GM23338 (cell line): Measurements from ENCODE around the gene XYLT1.

Experiments
- CREB1 ChIP-seq: fragments of 250-450 bp; sonication (Bioruptor Pico); IDR thresholded peaks from 2 replicates; pipeline ENCODE4 v1.5.0; 2020; ENCODE audit warnings: low read depth, mild to moderate bottlenecking, moderate library complexity
- EZH2 ChIP-seq: fragments of 200-600 bp; sonication (generic); IDR thresholded peaks from one replicate; pipeline ENCODE4 v1.8.0; 2017; ENCODE audit warnings: antibody characterized with exemption, mild to moderate bottlenecking, low read depth; ENCODE audit not compliant: unreplicated experiment
- EZH2phosphoT487 ChIP-seq: fragments of 200-600 bp; sonication (generic); IDR thresholded peaks from one replicate; pipeline ENCODE4 v1.8.1; 2018; ENCODE audit warnings: antibody characterized with exemption; ENCODE audit not compliant: unreplicated experiment
- POLR2AphosphoS5 ChIP-seq: IDR thresholded peaks from 2 replicates; pipeline ENCODE4 v1.6.1; 2016; ENCODE audit warnings: antibody characterized with exemption, low read depth
- ZNF114 ChIP-seq: fragments of 250-450 bp; sonication (Bioruptor Pico); IDR thresholded peaks from 2 replicates; pipeline ENCODE4 v1.5.0; 2020; ENCODE audit warnings: mild to moderate bottlenecking, moderate library complexity
- ZNF331 ChIP-seq: fragments of 250-450 bp; sonication (Bioruptor Pico); IDR thresholded peaks from 2 replicates; pipeline ENCODE4 v1.5.0; 2020; ENCODE audit warnings: low read depth, mild to moderate bottlenecking, moderate library complexity
- TF ChIP-seq, protein P1 (sequence below), 2 experiments: fragments of 200-600 bp in 1 of 2; sonication (generic) in 1 of 2; conservative IDR thresholded peaks; 2 replicates each; pipeline versions ENCODE4 v1.5.1 to v1.6.1; 2016 to 2017; ENCODE audit warnings: antibody characterized with exemption in 2 of 2, low read depth in 2 of 2, mild to moderate bottlenecking in 2 of 2, moderate library complexity in 1 of 2
- TF ChIP-seq, protein P2 (sequence below): IDR thresholded peaks from one replicate; pipeline ENCODE4 v1.6.1; 2018; ENCODE audit warnings: antibody characterized with exemption; ENCODE audit not compliant: unreplicated experiment

DNA sequence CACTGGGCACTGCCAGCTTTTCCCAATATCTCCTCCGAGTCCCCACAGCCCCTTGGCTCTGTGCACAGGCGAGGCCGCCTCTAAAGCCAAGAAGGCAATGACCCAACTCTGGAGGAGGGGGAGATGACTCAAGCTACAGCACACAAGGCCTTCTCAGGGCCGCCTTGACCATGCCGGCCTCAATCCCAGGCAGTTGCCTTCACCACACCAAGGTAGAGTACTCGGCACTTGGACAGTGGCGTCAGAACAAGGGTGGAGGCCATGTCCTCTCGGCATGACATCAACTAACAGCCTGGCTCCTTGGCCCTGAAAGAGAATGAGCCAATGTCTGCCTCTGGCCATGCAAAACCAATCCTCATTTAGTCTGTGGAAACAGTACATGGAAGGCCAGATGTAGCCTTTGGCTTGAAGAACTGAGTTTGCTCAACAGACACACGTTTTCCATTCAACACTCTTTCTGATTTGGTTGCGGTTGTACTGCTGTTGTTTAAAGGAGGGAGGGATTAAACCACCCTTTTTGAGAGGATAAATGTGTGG lies 139.6 kb downstream of the XYLT1 start:
- TF ChIP-seq, protein P1, sequence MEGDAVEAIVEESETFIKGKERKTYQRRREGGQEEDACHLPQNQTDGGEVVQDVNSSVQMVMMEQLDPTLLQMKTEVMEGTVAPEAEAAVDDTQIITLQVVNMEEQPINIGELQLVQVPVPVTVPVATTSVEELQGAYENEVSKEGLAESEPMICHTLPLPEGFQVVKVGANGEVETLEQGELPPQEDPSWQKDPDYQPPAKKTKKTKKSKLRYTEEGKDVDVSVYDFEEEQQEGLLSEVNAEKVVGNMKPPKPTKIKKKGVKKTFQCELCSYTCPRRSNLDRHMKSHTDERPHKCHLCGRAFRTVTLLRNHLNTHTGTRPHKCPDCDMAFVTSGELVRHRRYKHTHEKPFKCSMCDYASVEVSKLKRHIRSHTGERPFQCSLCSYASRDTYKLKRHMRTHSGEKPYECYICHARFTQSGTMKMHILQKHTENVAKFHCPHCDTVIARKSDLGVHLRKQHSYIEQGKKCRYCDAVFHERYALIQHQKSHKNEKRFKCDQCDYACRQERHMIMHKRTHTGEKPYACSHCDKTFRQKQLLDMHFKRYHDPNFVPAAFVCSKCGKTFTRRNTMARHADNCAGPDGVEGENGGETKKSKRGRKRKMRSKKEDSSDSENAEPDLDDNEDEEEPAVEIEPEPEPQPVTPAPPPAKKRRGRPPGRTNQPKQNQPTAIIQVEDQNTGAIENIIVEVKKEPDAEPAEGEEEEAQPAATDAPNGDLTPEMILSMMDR (conservative IDR thresholded peaks at IDR 0.05; ENCODE audit: low read depth in 2 of 2): no peak
- no peak for TF ChIP-seq POLR2AphosphoS5
- TF ChIP-seq, protein P2, sequence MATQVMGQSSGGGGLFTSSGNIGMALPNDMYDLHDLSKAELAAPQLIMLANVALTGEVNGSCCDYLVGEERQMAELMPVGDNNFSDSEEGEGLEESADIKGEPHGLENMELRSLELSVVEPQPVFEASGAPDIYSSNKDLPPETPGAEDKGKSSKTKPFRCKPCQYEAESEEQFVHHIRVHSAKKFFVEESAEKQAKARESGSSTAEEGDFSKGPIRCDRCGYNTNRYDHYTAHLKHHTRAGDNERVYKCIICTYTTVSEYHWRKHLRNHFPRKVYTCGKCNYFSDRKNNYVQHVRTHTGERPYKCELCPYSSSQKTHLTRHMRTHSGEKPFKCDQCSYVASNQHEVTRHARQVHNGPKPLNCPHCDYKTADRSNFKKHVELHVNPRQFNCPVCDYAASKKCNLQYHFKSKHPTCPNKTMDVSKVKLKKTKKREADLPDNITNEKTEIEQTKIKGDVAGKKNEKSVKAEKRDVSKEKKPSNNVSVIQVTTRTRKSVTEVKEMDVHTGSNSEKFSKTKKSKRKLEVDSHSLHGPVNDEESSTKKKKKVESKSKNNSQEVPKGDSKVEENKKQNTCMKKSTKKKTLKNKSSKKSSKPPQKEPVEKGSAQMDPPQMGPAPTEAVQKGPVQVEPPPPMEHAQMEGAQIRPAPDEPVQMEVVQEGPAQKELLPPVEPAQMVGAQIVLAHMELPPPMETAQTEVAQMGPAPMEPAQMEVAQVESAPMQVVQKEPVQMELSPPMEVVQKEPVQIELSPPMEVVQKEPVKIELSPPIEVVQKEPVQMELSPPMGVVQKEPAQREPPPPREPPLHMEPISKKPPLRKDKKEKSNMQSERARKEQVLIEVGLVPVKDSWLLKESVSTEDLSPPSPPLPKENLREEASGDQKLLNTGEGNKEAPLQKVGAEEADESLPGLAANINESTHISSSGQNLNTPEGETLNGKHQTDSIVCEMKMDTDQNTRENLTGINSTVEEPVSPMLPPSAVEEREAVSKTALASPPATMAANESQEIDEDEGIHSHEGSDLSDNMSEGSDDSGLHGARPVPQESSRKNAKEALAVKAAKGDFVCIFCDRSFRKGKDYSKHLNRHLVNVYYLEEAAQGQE: no peak
- TF ChIP-seq ZNF331 (CRISPR knock-in tag): no peak
- TF ChIP-seq EZH2: no peak
- no peak for TF ChIP-seq EZH2phosphoT487
- no peak for TF ChIP-seq ZNF114
- TF ChIP-seq CREB1: no peak
